ENCODE data around the gene ZRANB2. TPM values are rescaled to one million over a fixed set of nuclear protein-coding genes. Genes with fewer than 3 reads are reported as not detected.

Gene ZRANB2
- total RNA-seq, 5 donors from 2014 or later (not counting 1 experiment from before 2014, with no cell fraction given) = 93.0 to 133 (median 127) TPM

GRCh38 chr1:71037829-71038620 is 42.8 kb downstream of the ZRANB2 start:
- ChIA-PET POLR2A (no interaction called here), CTCF (no interaction called here)
- no peak overlapping the region for H3K4me3 ChIP-seq (ENCODE audit: control insufficient read depth in 1 of 2, extremely low read depth in 1 of 2, low read length in 1 of 2)
- no peaks in the 10 kb centered on the region for H3K4me1 ChIP-seq (ENCODE audit: control insufficient read depth in 1 of 2, extremely low read depth in 1 of 2, insufficient read depth in 2 of 2, low read length in 2 of 2)
- no peak overlapping the region for H3K4me3 Mint-ChIP-seq
- peaks cover 30 to 35% of the 10 kb centered on the region in 2 donors for H3K27me3 Mint-ChIP-seq
- no peak for DNase-seq
- H3K27ac Mint-ChIP-seq = no peak overlapping the region
- H3K4me1 Mint-ChIP-seq = no peaks in the 10 kb centered on the region
- no peak for ATAC-seq (replicated peaks in 1 of 4)
- H3K27ac ChIP-seq (ENCODE audit: low read length) = no peak overlapping the region
- H3K9me3 Mint-ChIP-seq = no peaks in the 10 kb centered on the region
- H3K27me3 ChIP-seq (replicated peaks in 1 of 2; ENCODE audit: control insufficient read depth in 2 of 2, extremely low read depth in 1 of 2, insufficient read depth in 2 of 2, low read length in 1 of 2) = no peaks in the 10 kb centered on the region
- no peaks in the 10 kb centered on the region for H3K36me3 Mint-ChIP-seq
- H3K36me3 ChIP-seq (ENCODE audit: control insufficient read depth in 2 of 2, extremely low read depth in 1 of 2, insufficient read depth in 1 of 2, low read length in 1 of 2) = no peaks in the 10 kb centered on the region
- no peaks in the 10 kb centered on the region for H3K9me3 ChIP-seq
- no CpG with 5 or more reads among the region's 2 CpGs for WGBS (ENCODE audit: insufficient coverage)

GRCh38 chr1:71037066-71037465 is 43.8 kb downstream of the ZRANB2 start:
- DNase-seq (no peak), ATAC-seq (replicated peaks in 1 of 4) (no peak)
- CTCF ChIA-PET = no interaction called here
- Histone ChIP-seq H3K4me3 (ENCODE audit: control insufficient read depth in 1 of 2, extremely low read depth in 1 of 2, low read length in 1 of 2) (no peak overlapping the region), H3K36me3 (ENCODE audit: control insufficient read depth in 2 of 2, extremely low read depth in 1 of 2, insufficient read depth in 1 of 2, low read length in 1 of 2) (no peaks in the 10 kb centered on the region), H3K27me3 (replicated peaks in 1 of 2; ENCODE audit: control insufficient read depth in 2 of 2, extremely low read depth in 1 of 2, insufficient read depth in 2 of 2, low read length in 1 of 2) (no peaks in the 10 kb centered on the region), H3K9me3 (no peaks in the 10 kb centered on the region), H3K4me1 (ENCODE audit: control insufficient read depth in 1 of 2, extremely low read depth in 1 of 2, insufficient read depth in 2 of 2, low read length in 2 of 2) (no peaks in the 10 kb centered on the region), H3K27ac (ENCODE audit: low read length) (no peak overlapping the region)
- Mint-ChIP-seq H3K27ac (no peak overlapping the region), H3K36me3 (no peaks in the 10 kb centered on the region), H3K27me3 (peaks cover 30 to 35% of the 10 kb centered on the region in 2 donors), H3K9me3 (no peaks in the 10 kb centered on the region), H3K4me1 (no peaks in the 10 kb centered on the region), H3K4me3 (no peak overlapping the region)
- 75% methylated on average over 3 of the region's 9 CpGs for WGBS (ENCODE audit: insufficient coverage)
- POLR2A ChIA-PET = no interaction called here

GRCh38 chr1:71033136-71033535 is 47.7 kb downstream of the ZRANB2 start:
- Histone ChIP-seq H3K4me1 (ENCODE audit: control insufficient read depth in 1 of 2, extremely low read depth in 1 of 2, insufficient read depth in 2 of 2, low read length in 2 of 2) (no peaks in the 10 kb centered on the region), H3K36me3 (ENCODE audit: control insufficient read depth in 2 of 2, extremely low read depth in 1 of 2, insufficient read depth in 1 of 2, low read length in 1 of 2) (no peaks in the 10 kb centered on the region), H3K4me3 (ENCODE audit: control insufficient read depth in 1 of 2, extremely low read depth in 1 of 2, low read length in 1 of 2) (no peak overlapping the region), H3K9me3 (no peaks in the 10 kb centered on the region), H3K27ac (ENCODE audit: low read length) (no peak overlapping the region), H3K27me3 (replicated peaks in 1 of 2; ENCODE audit: control insufficient read depth in 2 of 2, extremely low read depth in 1 of 2, insufficient read depth in 2 of 2, low read length in 1 of 2) (no peaks in the 10 kb centered on the region)
- Mint-ChIP-seq H3K36me3 (no peaks in the 10 kb centered on the region), H3K27me3 (peaks cover 13 to 21% of the 10 kb centered on the region in 2 donors), H3K27ac (no peak overlapping the region), H3K4me1 (no peaks in the 10 kb centered on the region), H3K9me3 (no peaks in the 10 kb centered on the region), H3K4me3 (no peak overlapping the region)
- ChIA-PET CTCF (no interaction called here), POLR2A (no interaction called here)
- DNase-seq (no peak), ATAC-seq (replicated peaks in 1 of 4) (no peak)
- 100% methylated on average over 1 of the region's 1 CpG for WGBS (ENCODE audit: insufficient coverage)

- H3K4me1 ChIP-seq (ENCODE audit: control insufficient read depth in 1 of 2, extremely low read depth in 1 of 2, insufficient read depth in 2 of 2, low read length in 2 of 2) = no peaks in the 10 kb centered on the region
- no peak overlapping the region for H3K4me3 ChIP-seq (ENCODE audit: control insufficient read depth in 1 of 2, extremely low read depth in 1 of 2, low read length in 1 of 2)
- no peaks in the 10 kb centered on the region for H3K36me3 ChIP-seq (ENCODE audit: control insufficient read depth in 2 of 2, extremely low read depth in 1 of 2, insufficient read depth in 1 of 2, low read length in 1 of 2)
- Mint-ChIP-seq H3K27me3 (peaks cover 13 to 15% of the 10 kb centered on the region in 2 donors), H3K36me3 (no peaks in the 10 kb centered on the region), H3K4me3 (no peak overlapping the region), H3K9me3 (no peaks in the 10 kb centered on the region), H3K27ac (no peak overlapping the region), H3K4me1 (no peaks in the 10 kb centered on the region)
- DNase-seq (no peak), ATAC-seq (replicated peaks in 1 of 4) (no peak)
- H3K9me3 ChIP-seq = no peaks in the 10 kb centered on the region
- ChIA-PET POLR2A (no interaction called here), CTCF (no interaction called here)
- H3K27me3 ChIP-seq (replicated peaks in 1 of 2; ENCODE audit: control insufficient read depth in 2 of 2, extremely low read depth in 1 of 2, insufficient read depth in 2 of 2, low read length in 1 of 2) = no peaks in the 10 kb centered on the region
- H3K27ac ChIP-seq (ENCODE audit: low read length) = no peak overlapping the region
These were observed 49.4 kb downstream of the ZRANB2 start for GRCh38 chr1:71031426-71031825.

GRCh38 chr1:71030026-71030425 is 50.8 kb downstream of the ZRANB2 start:
- Mint-ChIP-seq H3K9me3 (no peaks in the 10 kb centered on the region), H3K27ac (no peak overlapping the region), H3K36me3 (no peaks in the 10 kb centered on the region), H3K4me3 (no peak overlapping the region), H3K4me1 (no peaks in the 10 kb centered on the region), H3K27me3 (peaks cover 3 to 10% of the 10 kb centered on the region in 2 donors)
- ChIA-PET POLR2A (no interaction called here), CTCF (no interaction called here)
- no peaks in the 10 kb centered on the region for H3K4me1 ChIP-seq (ENCODE audit: control insufficient read depth in 1 of 2, extremely low read depth in 1 of 2, insufficient read depth in 2 of 2, low read length in 2 of 2)
- no peaks in the 10 kb centered on the region for H3K9me3 ChIP-seq
- WGBS (ENCODE audit: insufficient coverage) = no CpG with 5 or more reads among the region's 1 CpG
- H3K36me3 ChIP-seq (ENCODE audit: control insufficient read depth in 2 of 2, extremely low read depth in 1 of 2, insufficient read depth in 1 of 2, low read length in 1 of 2) = no peaks in the 10 kb centered on the region
- H3K27me3 ChIP-seq (replicated peaks in 1 of 2; ENCODE audit: control insufficient read depth in 2 of 2, extremely low read depth in 1 of 2, insufficient read depth in 2 of 2, low read length in 1 of 2) = no peaks in the 10 kb centered on the region
- no peak overlapping the region for H3K27ac ChIP-seq (ENCODE audit: low read length)
- no peak overlapping the region for H3K4me3 ChIP-seq (ENCODE audit: control insufficient read depth in 1 of 2, extremely low read depth in 1 of 2, low read length in 1 of 2)
- ATAC-seq (replicated peaks in 1 of 4) = no peak
- DNase-seq = no peak

- CTCF ChIA-PET = no interaction called here
- WGBS (ENCODE audit: insufficient coverage) = no CpG with 5 or more reads among the region's 1 CpG
These were observed 51.9 kb downstream of the ZRANB2 start for GRCh38 chr1:71028981-71029380.

GRCh38 chr1:71027991-71028390 is 52.8 kb downstream of the ZRANB2 start:
- Mint-ChIP-seq H3K27me3 (peaks cover 2 to 11% of the 10 kb centered on the region in 2 donors), H3K4me3 (no peak overlapping the region), H3K4me1 (no peaks in the 10 kb centered on the region), H3K36me3 (no peaks in the 10 kb centered on the region), H3K9me3 (no peaks in the 10 kb centered on the region), H3K27ac (no peak overlapping the region)
- ChIA-PET POLR2A (no interaction called here), CTCF (no interaction called here)
- DNase-seq (no peak), ATAC-seq (replicated peaks in 1 of 4) (no peak)
- H3K36me3 ChIP-seq (ENCODE audit: control insufficient read depth in 2 of 2, extremely low read depth in 1 of 2, insufficient read depth in 1 of 2, low read length in 1 of 2) = no peaks in the 10 kb centered on the region
- no peaks in the 10 kb centered on the region for H3K4me1 ChIP-seq (ENCODE audit: control insufficient read depth in 1 of 2, extremely low read depth in 1 of 2, insufficient read depth in 2 of 2, low read length in 2 of 2)
- WGBS (ENCODE audit: insufficient coverage) = 94% methylated on average over 5 of the region's 7 CpGs
- no peaks in the 10 kb centered on the region for H3K9me3 ChIP-seq
- H3K4me3 ChIP-seq (ENCODE audit: control insufficient read depth in 1 of 2, extremely low read depth in 1 of 2, low read length in 1 of 2) = no peak overlapping the region
- no peaks in the 10 kb centered on the region for H3K27me3 ChIP-seq (replicated peaks in 1 of 2; ENCODE audit: control insufficient read depth in 2 of 2, extremely low read depth in 1 of 2, insufficient read depth in 2 of 2, low read length in 1 of 2)
- no peak overlapping the region for H3K27ac ChIP-seq (ENCODE audit: low read length)

More at GRCh38 chr1:71028981-71029380, 51.9 kb downstream of the ZRANB2 start:
- H3K36me3 ChIP-seq (ENCODE audit: control insufficient read depth in 2 of 2, extremely low read depth in 1 of 2, insufficient read depth in 1 of 2, low read length in 1 of 2) = no peaks in the 10 kb centered on the region
- Mint-ChIP-seq H3K27me3 (peaks cover 3 to 11% of the 10 kb centered on the region in 2 donors), H3K9me3 (no peaks in the 10 kb centered on the region), H3K36me3 (no peaks in the 10 kb centered on the region), H3K27ac (no peak overlapping the region), H3K4me3 (no peak overlapping the region), H3K4me1 (no peaks in the 10 kb centered on the region)
- H3K27me3 ChIP-seq (replicated peaks in 1 of 2; ENCODE audit: control insufficient read depth in 2 of 2, extremely low read depth in 1 of 2, insufficient read depth in 2 of 2, low read length in 1 of 2) = no peaks in the 10 kb centered on the region
- no peak overlapping the region for H3K4me3 ChIP-seq (ENCODE audit: control insufficient read depth in 1 of 2, extremely low read depth in 1 of 2, low read length in 1 of 2)
- DNase-seq (no peak), ATAC-seq (replicated peaks in 1 of 4) (no peak)
- POLR2A ChIA-PET = no interaction called here
- no peak overlapping the region for H3K27ac ChIP-seq (ENCODE audit: low read length)
- no peaks in the 10 kb centered on the region for H3K4me1 ChIP-seq (ENCODE audit: control insufficient read depth in 1 of 2, extremely low read depth in 1 of 2, insufficient read depth in 2 of 2, low read length in 2 of 2)
- H3K9me3 ChIP-seq = no peaks in the 10 kb centered on the region

Measured in T-cell (primary cell).